Measurements from ENCODE around the gene PTGES2. TPM values are rescaled to one million over a fixed set of nuclear protein-coding genes. Genes with fewer than 3 reads are reported as not detected.
A peak's percentile ranks its signal among the peaks of the same experiment; 100 is the strongest.

The PTGES2 gene
- total and polyA plus RNA-seq, 2 of the 13 experiments (the other 11 are each of a cell fraction or from before 2014, with no cell fraction given): 63.7 to 79.8 TPM

- peak; percentile 96 for TF ChIP-seq ZNF878 (CRISPR knock-in tag; IDR thresholded peaks at IDR 0.05)
- no peak for TF ChIP-seq THAP8 (CRISPR knock-in tag; IDR thresholded peaks at IDR 0.05; ENCODE audit: borderline replicate concordance)
- TF ChIP-seq ZFP36L1 (CRISPR knock-in tag; IDR thresholded peaks at IDR 0.05): peak; percentile 98
- peak; percentile 63; the same call in 1 of the 2 replicates for TF ChIP-seq NFKB2 (CRISPR knock-in tag; IDR thresholded peaks at IDR 0.05; ENCODE audit: borderline replicate concordance)
- TF ChIP-seq ZSCAN22 (CRISPR knock-in tag; IDR thresholded peaks at IDR 0.05): peak; percentile 74; the same call in 1 of the 2 replicates
- no peak for TF ChIP-seq FOXO4 (CRISPR knock-in tag; conservative IDR thresholded peaks at IDR 0.05)
- no peak for TF ChIP-seq SNAPC2 (CRISPR knock-in tag; IDR thresholded peaks at IDR 0.05)
- peak; percentile 96 for TF ChIP-seq KDM5B (CRISPR knock-in tag; IDR thresholded peaks at IDR 0.05; ENCODE audit: borderline replicate concordance)
- TF ChIP-seq RARG (CRISPR knock-in tag; IDR thresholded peaks at IDR 0.05; ENCODE audit: low read depth): no peak
- TF ChIP-seq POLR2G (IDR thresholded peaks at IDR 0.05; ENCODE audit: low read depth, low read length): 0 out of 2 replicates have a peak, but pooled peaks have one; percentile 54
- TF ChIP-seq ZNF768 (CRISPR knock-in tag; IDR thresholded peaks at IDR 0.05): peak; percentile 46
- no peak for TF ChIP-seq ZBTB1 (CRISPR knock-in tag; IDR thresholded peaks at IDR 0.05; ENCODE audit: borderline replicate concordance)
- no peak for TF ChIP-seq SIN3B (IDR thresholded peaks at IDR 0.05; ENCODE audit: low read length)
- peak; percentile 80 for TF ChIP-seq ZNF253 (CRISPR knock-in tag; IDR thresholded peaks at IDR 0.05; ENCODE audit: borderline replicate concordance)
- TF ChIP-seq ZFYVE20 (CRISPR knock-in tag; IDR thresholded peaks at IDR 0.05; ENCODE audit: borderline replicate concordance, low read depth): no peak
- TF ChIP-seq SP5 (CRISPR knock-in tag; IDR thresholded peaks at IDR 0.05; ENCODE audit: borderline replicate concordance, low read depth): peak; percentile 84
- no peak for TF ChIP-seq ZKSCAN5 (CRISPR knock-in tag; IDR thresholded peaks at IDR 0.05)
- TF ChIP-seq SRY (CRISPR knock-in tag; IDR thresholded peaks at IDR 0.05): peak; percentile 96; the same call in 1 of the 2 replicates
- no peak for TF ChIP-seq SRSF9 (IDR thresholded peaks at IDR 0.05; ENCODE audit: borderline replicate concordance, insufficient read depth, low read depth, low read length, poor library complexity, severe bottlenecking)
- TF ChIP-seq HOMEZ (CRISPR knock-in tag; IDR thresholded peaks at IDR 0.05; ENCODE audit: low read depth): peak; percentile 60; the same call in 1 of the 2 replicates
- no peak for TF ChIP-seq GTF2F1 (IDR thresholded peaks at IDR 0.05; ENCODE audit: low read length)
- no peak for TF ChIP-seq BCLAF1 (IDR thresholded peaks at IDR 0.05)
- no peak for TF ChIP-seq ZEB1 (IDR thresholded peaks at IDR 0.05; ENCODE audit: insufficient replicate concordance, low read depth)
- TF ChIP-seq RAD21 (CRISPR knock-in tag; IDR thresholded peaks at IDR 0.05): no peak
Observed at GRCh38 chr9:128102861-128103588, 24.5 kb downstream of the PTGES2 start (continued).
